KMS-11 (cell line): Measurements from ENCODE around the gene GCSAM.

Experiments used
- H2AFZ ChIP-seq: fragments of 200-600 bp; sonication (generic); 2 replicates; pipeline ENCODE4 v1.6.1; 2016; ENCODE audit warnings: antibody characterized with exemption, mixed run types, low read depth
- H3K27ac ChIP-seq: fragments of 200-600 bp; sonication (generic); 2 replicates; pipeline ENCODE4 v1.6.1; 2016; ENCODE audit warnings: mild to moderate bottlenecking, mixed run types
- H3K27me3 ChIP-seq: fragments of 200-600 bp; sonication (generic); 2 replicates; pipeline ENCODE4 v1.6.1; 2017; ENCODE audit warnings: mild to moderate bottlenecking, low read depth, mixed run types, moderate library complexity; ENCODE audit not compliant: insufficient read depth
- H3K36me3 ChIP-seq: fragments of 200-600 bp; sonication (generic); 2 replicates; pipeline ENCODE4 v1.6.1; 2017; ENCODE audit warnings: mild to moderate bottlenecking, mixed run types; ENCODE audit not compliant: insufficient read depth
- H3K4me1 ChIP-seq: fragments of 200-600 bp; sonication (generic); 2 replicates; pipeline ENCODE4 v1.6.1; 2016; ENCODE audit warnings: mild to moderate bottlenecking, low read depth, mixed run types; ENCODE audit not compliant: poor library complexity, severe bottlenecking
- H3K4me2 ChIP-seq: fragments of 200-600 bp; sonication (generic); 2 replicates; pipeline ENCODE4 v1.7.0; 2016; ENCODE audit warnings: mild to moderate bottlenecking, mixed run types
- H3K4me3 ChIP-seq: fragments of 200-600 bp; sonication (generic); IDR thresholded peaks from 2 replicates; pipeline ENCODE4 v1.6.1; 2017; ENCODE audit warnings: low read depth, low read length, mixed read lengths; ENCODE audit not compliant: insufficient read depth
- H3K79me2 ChIP-seq: fragments of 200-600 bp; sonication (generic); 2 replicates; pipeline ENCODE4 v1.6.1; 2016; ENCODE audit warnings: low read depth, mixed run types; ENCODE audit not compliant: insufficient read depth
- H3K9ac ChIP-seq: fragments of 200-600 bp; sonication (generic); 2 replicates; pipeline ENCODE4 v1.6.1; 2016; ENCODE audit warnings: mild to moderate bottlenecking, mixed run types
- H4K20me1 ChIP-seq: fragments of 200-600 bp; sonication (generic); 2 replicates; pipeline ENCODE4 v1.6.1; 2016; ENCODE audit warnings: mild to moderate bottlenecking, mixed run types; ENCODE audit not compliant: insufficient read depth
- CTCF ChIP-seq: fragments of 200-600 bp; sonication (generic); conservative IDR thresholded peaks from 2 replicates; pipeline ENCODE4 v1.6.1; 2017; ENCODE audit warnings: low read depth, mild to moderate bottlenecking, antibody characterized with exemption, low read length, moderate library complexity, mixed read lengths

GCSAM gene

GRCh38 chr3:112097378-112097777 is 35.7 kb downstream of the GCSAM start:
- H2AFZ ChIP-seq = no peak overlapping the region
- no peaks in the 10 kb centered on the region for H3K36me3 ChIP-seq
- H3K27ac ChIP-seq = no peak overlapping the region
- no peak overlapping the region for H3K4me3 ChIP-seq
- TF ChIP-seq CTCF = no peak
- peaks cover 22% of the 10 kb centered on the region for H3K4me1 ChIP-seq
- H3K27me3 ChIP-seq = no peaks in the 10 kb centered on the region
- H3K9ac ChIP-seq = no peak overlapping the region
- no peaks in the 10 kb centered on the region for H4K20me1 ChIP-seq
- H3K4me2 ChIP-seq = no peak overlapping the region; the same call in 1 of the 2 replicates
- H3K79me2 ChIP-seq = no peaks in the 10 kb centered on the region

GRCh38 chr3:112096176-112096575 is 36.9 kb downstream of the GCSAM start:
- H3K27ac ChIP-seq = no peak overlapping the region
- no peak for TF ChIP-seq CTCF
- H3K79me2 ChIP-seq = no peaks in the 10 kb centered on the region
- no peak overlapping the region for H3K4me3 ChIP-seq
- peaks cover 34% of the 10 kb centered on the region for H3K4me1 ChIP-seq
- H3K9ac ChIP-seq = no peak overlapping the region
- H3K4me2 ChIP-seq = no peak overlapping the region
- H4K20me1 ChIP-seq = no peaks in the 10 kb centered on the region
- H3K27me3 ChIP-seq = no peaks in the 10 kb centered on the region
- no peaks in the 10 kb centered on the region for H3K36me3 ChIP-seq
- no peak overlapping the region for H2AFZ ChIP-seq

GRCh38 chr3:112095731-112096130 is 37.3 kb downstream of the GCSAM start:
- H3K4me3 ChIP-seq = no peak overlapping the region
- H3K27me3 ChIP-seq = no peaks in the 10 kb centered on the region
- no peaks in the 10 kb centered on the region for H4K20me1 ChIP-seq
- no peak overlapping the region for H3K9ac ChIP-seq
- H3K4me1 ChIP-seq = peaks cover 38% of the 10 kb centered on the region
- no peak overlapping the region for H2AFZ ChIP-seq
- no peaks in the 10 kb centered on the region for H3K79me2 ChIP-seq
- H3K27ac ChIP-seq = no peak overlapping the region
- no peak for TF ChIP-seq CTCF
- no peak overlapping the region for H3K4me2 ChIP-seq
- no peaks in the 10 kb centered on the region for H3K36me3 ChIP-seq

- H2AFZ ChIP-seq = no peak overlapping the region
- H3K27me3 ChIP-seq = no peaks in the 10 kb centered on the region
- H3K79me2 ChIP-seq = no peaks in the 10 kb centered on the region
- H3K4me1 ChIP-seq = peaks cover 64% of the 10 kb centered on the region
- TF ChIP-seq CTCF = no peak
- no peak overlapping the region for H3K4me3 ChIP-seq
- no peak overlapping the region for H3K9ac ChIP-seq
- H3K27ac ChIP-seq = peak overlapping the region; percentile 32; the same call in 1 of the 2 replicates
- peak overlapping the region; percentile 36; the same call in 1 of the 2 replicates for H3K4me2 ChIP-seq
- H4K20me1 ChIP-seq = no peaks in the 10 kb centered on the region
- no peaks in the 10 kb centered on the region for H3K36me3 ChIP-seq
These were observed 39.9 kb downstream of the GCSAM start for GRCh38 chr3:112093180-112093522.
